A549 (cell line): ENCODE data around the gene NPHP1. TPM values are rescaled to one million over a fixed set of nuclear protein-coding genes. Genes with fewer than 3 reads are reported as not detected.

Source experiments
- ATAC-seq, 2 experiments: fragments of 200-7000 bp in 1 of 2; fragments of >200 bp in 1 of 2; cut with Nextera tagmentation in 1 of 2; cut with Tn5 transposase in 1 of 2; 3 replicates each; pipeline versions ENCODE4 v1.8.0 to v1.9.1; 2018 to 2020; ENCODE audit warnings: mild to moderate bottlenecking in 1 of 2, moderate library complexity in 1 of 2
- CTCF ChIA-PET: fragments of 300-600 bp; sonication (Branson Sonifier 250); formaldehyde crosslinking; extraction: SDS; loops from one replicate; lab custom pipeline; 2021; ENCODE audit warnings: antibody characterized with exemption, inconsistent platforms; lab: Yijun Ruan, JAX
- POLR2A ChIA-PET: fragments of 350-600 bp; formaldehyde crosslinking; extraction: SDS; loops from one replicate; lab custom pipeline; 2021; ENCODE audit warnings: antibody characterized with exemption, inconsistent platforms; lab: Yijun Ruan, JAX
- DNase-seq, 2 experiments: peaks; one replicate each; pipeline versions ENCODE4 v3.0.0 to v3.0.0-alpha.2; 2011 to 2016; ENCODE audit warnings: low read depth in 1 of 2, low spot score in 1 of 2
- FAIRE-seq: peaks from 2 replicates; lab custom pipeline; 2011; peaks lifted over from hg19 to GRCh38; lab: Jason Lieb, UNC
- H3K27ac ChIP-seq, 2 experiments: fragments of >200 bp; sonication (Bioruptor Twin); formaldehyde crosslinking; 3 replicates each; pipeline ENCODE4 v1.5.1; 2016 to 2017
- H3K4me1 ChIP-seq: fragments of >200 bp; sonication (Bioruptor Twin); formaldehyde crosslinking; 3 replicates; pipeline ENCODE4 v1.6.1; 2016
- H3K4me2 ChIP-seq: fragments of >200 bp; sonication (Bioruptor Twin); formaldehyde crosslinking; 3 replicates; pipeline ENCODE4 v1.6.1; 2016
- H3K4me3 ChIP-seq: fragments of >200 bp; sonication (Bioruptor Twin); formaldehyde crosslinking; 3 replicates; pipeline ENCODE4 v1.5.1; 2016
- H3K9me3 ChIP-seq: fragments of >200 bp; sonication (Bioruptor Twin); formaldehyde crosslinking; 3 replicates; pipeline ENCODE4 v1.6.1; 2016
- CEBPB ChIP-seq, 2 experiments: fragments of >200 bp in 1 of 2; sonication (Bioruptor Twin) in 1 of 2; formaldehyde crosslinking in 1 of 2; IDR thresholded peaks; 2 replicates each; pipeline ENCODE4 v1.6.1; 2012 to 2016
- CHD2 ChIP-seq: fragments of 150-350 bp; IDR thresholded peaks from 2 replicates; pipeline ENCODE4 v1.6.1; 2014; ENCODE audit warnings: low read length; ENCODE audit not compliant: partially characterized antibody
- CHD4 ChIP-seq: fragments of 200-600 bp; sonication (generic); IDR thresholded peaks from 2 replicates; pipeline ENCODE4 v1.6.1; 2016; ENCODE audit warnings: antibody characterized with exemption, mild to moderate bottlenecking, borderline replicate concordance
- EHMT2 ChIP-seq: fragments of 200-600 bp; sonication (generic); IDR thresholded peaks from 2 replicates; pipeline ENCODE4 v1.6.1; 2016; ENCODE audit warnings: antibody characterized with exemption, low read depth, mild to moderate bottlenecking, moderate library complexity
- EP300 ChIP-seq, 2 experiments: fragments of >200 bp; sonication (Bioruptor Twin); formaldehyde crosslinking; IDR thresholded peaks; 2 replicates in 1 of 2; 3 replicates in 1 of 2; pipeline ENCODE4 v1.6.1; 2016 to 2017
- FOSL2 ChIP-seq, 2 experiments: fragments of 450-650 bp in 1 of 2; fragments of >200 bp in 1 of 2; sonication (Bioruptor Twin) in 1 of 2; formaldehyde crosslinking; IDR thresholded peaks; 2 replicates each; pipeline versions ENCODE4 v1.5.0 to v1.6.1; 2016 to 2020; ENCODE audit warnings: mild to moderate bottlenecking in 1 of 2, moderate library complexity in 1 of 2
- HEYL ChIP-seq: fragments of 250-450 bp; sonication (Bioruptor Pico); IDR thresholded peaks from 2 replicates; pipeline ENCODE4 v1.8.0; 2021; ENCODE audit warnings: mild to moderate bottlenecking, moderate library complexity
- HOXA7 ChIP-seq: fragments of 250-450 bp; sonication (Bioruptor Pico); IDR thresholded peaks from 2 replicates; pipeline ENCODE4 v1.5.0; 2020; ENCODE audit warnings: mild to moderate bottlenecking, moderate library complexity
- HOXB13 ChIP-seq: fragments of 250-450 bp; sonication (Bioruptor Pico); IDR thresholded peaks from 2 replicates; pipeline ENCODE4 v1.5.0; 2020; ENCODE audit warnings: low read depth, mild to moderate bottlenecking, moderate library complexity
- HOXB5 ChIP-seq: fragments of 250-450 bp; sonication (Bioruptor Pico); IDR thresholded peaks from 2 replicates; pipeline ENCODE4 v1.5.0; 2020; ENCODE audit warnings: mild to moderate bottlenecking, moderate library complexity
- JUN ChIP-seq, 2 experiments: fragments of >200 bp; sonication (Bioruptor Twin); formaldehyde crosslinking; IDR thresholded peaks; 2 replicates in 1 of 2; 3 replicates in 1 of 2; pipeline ENCODE4 v1.6.1; 2016 to 2017
- KDM1A ChIP-seq: fragments of 200-600 bp; sonication (generic); IDR thresholded peaks from 2 replicates; pipeline ENCODE4 v1.6.1; 2016; ENCODE audit warnings: low read depth, mild to moderate bottlenecking
- KDM5A ChIP-seq: fragments of 200-600 bp; sonication (generic); IDR thresholded peaks from 2 replicates; pipeline ENCODE4 v1.6.1; 2016; ENCODE audit warnings: antibody characterized with exemption, mild to moderate bottlenecking
- MAFK ChIP-seq: fragments of 450-650 bp; IDR thresholded peaks from 2 replicates; pipeline ENCODE4 v1.6.1; 2014; ENCODE audit not compliant: partially characterized antibody
- NFE2L2 ChIP-seq: fragments of 150-350 bp; conservative IDR thresholded peaks from 2 replicates; pipeline ENCODE4 v1.6.1; 2014; ENCODE audit warnings: low read length
- NPAS2 ChIP-seq: fragments of 250-450 bp; sonication (Bioruptor Pico); IDR thresholded peaks from 2 replicates; pipeline ENCODE4 v1.8.0; 2022; ENCODE audit warnings: mild to moderate bottlenecking, moderate library complexity, borderline replicate concordance
- NR3C1 ChIP-seq: fragments of >200 bp; sonication (Bioruptor Twin); formaldehyde crosslinking; IDR thresholded peaks from 3 replicates; pipeline ENCODE4 v1.6.1; 2017
- PHF8 ChIP-seq: fragments of 200-600 bp; sonication (generic); IDR thresholded peaks from 2 replicates; pipeline ENCODE4 v1.6.1; 2016; ENCODE audit warnings: low read depth, mild to moderate bottlenecking, antibody characterized with exemption, moderate library complexity, borderline replicate concordance
- POLR2A ChIP-seq: IDR thresholded peaks from 2 replicates; pipeline ENCODE4 v1.6.1; 2012; ENCODE audit warnings: mild to moderate bottlenecking, low read length
- POLR2AphosphoS2 ChIP-seq: conservative IDR thresholded peaks from 2 replicates; pipeline ENCODE4 v1.6.1; 2012; ENCODE audit warnings: low read length, improper control_type of control experiment, inconsistent platforms
- RARB ChIP-seq: fragments of 250-450 bp; sonication (Bioruptor Pico); IDR thresholded peaks from 2 replicates; pipeline ENCODE4 v1.8.0; 2021; ENCODE audit warnings: mild to moderate bottlenecking, moderate library complexity
- RNF2 ChIP-seq: fragments of 200-600 bp; sonication (generic); IDR thresholded peaks from 2 replicates; pipeline ENCODE4 v1.6.1; 2016; ENCODE audit warnings: low read depth, mild to moderate bottlenecking, antibody characterized with exemption, moderate library complexity, borderline replicate concordance
- TFCP2L1 ChIP-seq: fragments of 250-450 bp; sonication (Bioruptor Pico); IDR thresholded peaks from 2 replicates; pipeline ENCODE4 v1.5.0; 2021; ENCODE audit warnings: mild to moderate bottlenecking
- ZC3H11A ChIP-seq: fragments of 450-650 bp; IDR thresholded peaks from 2 replicates; pipeline ENCODE4 v1.6.1; 2014; ENCODE audit warnings: antibody characterized with exemption, mild to moderate bottlenecking
- ZFP36 ChIP-seq: fragments of 450-650 bp; IDR thresholded peaks from 2 replicates; pipeline ENCODE4 v1.6.1; 2014; ENCODE audit warnings: borderline replicate concordance; ENCODE audit not compliant: partially characterized antibody
- ZSCAN20 ChIP-seq: fragments of 250-450 bp; sonication (Bioruptor Pico); IDR thresholded peaks from 2 replicates; pipeline ENCODE4 v1.8.0; 2022; ENCODE audit warnings: mild to moderate bottlenecking, moderate library complexity
- WGBS: methylation state at CpG from one replicate; pipeline ENCODE4 v1.1.6; 2017; ENCODE audit errors: missing lambda C conversion rate; 5-methylcytosine and 5-hydroxymethylcytosine counted together
- polyA plus RNA-seq, 4 experiments: library from polyadenylated mRNA; depleted of rRNA in 3 of 4; stranded (reverse); fragments of >200 nt; fragmentation: RNase III in 1 of 4; extraction: RNeasy Plus Mini Kit Qiagen cat#74134 plus additional on column Dnase treatment in 1 of 4; gene quantifications; 2 replicates in 3 of 4; 3 replicates in 1 of 4; pipeline ENCODE4 v1.2.3, GENCODE V29; 2011 to 2017
- TF ChIP-seq, protein P1 (sequence below): fragments of 250-450 bp; sonication (Bioruptor Pico); IDR thresholded peaks from 2 replicates; pipeline ENCODE4 v1.5.0; 2020; ENCODE audit warnings: low read depth, mild to moderate bottlenecking, moderate library complexity
- TF ChIP-seq, protein P2 (sequence below): fragments of 150-350 bp; IDR thresholded peaks from 2 replicates; pipeline ENCODE4 v1.6.1; 2014; ENCODE audit warnings: low read depth, mild to moderate bottlenecking, low read length
- TF ChIP-seq, protein P3 (sequence below): IDR thresholded peaks from 2 replicates; pipeline ENCODE4 v1.6.1; 2012; ENCODE audit warnings: low read depth, borderline replicate concordance
- TF ChIP-seq, protein P4 (sequence below): fragments of 200-600 bp; sonication (generic); IDR thresholded peaks from 2 replicates; pipeline ENCODE4 v1.6.1; 2016; ENCODE audit warnings: antibody characterized with exemption, mild to moderate bottlenecking, moderate library complexity

NPHP1 gene
- polyA plus RNA-seq, 2 of the 4 experiments (the other 2 are of a cell fraction), result 8.4 to 15.4 TPM

DNA sequence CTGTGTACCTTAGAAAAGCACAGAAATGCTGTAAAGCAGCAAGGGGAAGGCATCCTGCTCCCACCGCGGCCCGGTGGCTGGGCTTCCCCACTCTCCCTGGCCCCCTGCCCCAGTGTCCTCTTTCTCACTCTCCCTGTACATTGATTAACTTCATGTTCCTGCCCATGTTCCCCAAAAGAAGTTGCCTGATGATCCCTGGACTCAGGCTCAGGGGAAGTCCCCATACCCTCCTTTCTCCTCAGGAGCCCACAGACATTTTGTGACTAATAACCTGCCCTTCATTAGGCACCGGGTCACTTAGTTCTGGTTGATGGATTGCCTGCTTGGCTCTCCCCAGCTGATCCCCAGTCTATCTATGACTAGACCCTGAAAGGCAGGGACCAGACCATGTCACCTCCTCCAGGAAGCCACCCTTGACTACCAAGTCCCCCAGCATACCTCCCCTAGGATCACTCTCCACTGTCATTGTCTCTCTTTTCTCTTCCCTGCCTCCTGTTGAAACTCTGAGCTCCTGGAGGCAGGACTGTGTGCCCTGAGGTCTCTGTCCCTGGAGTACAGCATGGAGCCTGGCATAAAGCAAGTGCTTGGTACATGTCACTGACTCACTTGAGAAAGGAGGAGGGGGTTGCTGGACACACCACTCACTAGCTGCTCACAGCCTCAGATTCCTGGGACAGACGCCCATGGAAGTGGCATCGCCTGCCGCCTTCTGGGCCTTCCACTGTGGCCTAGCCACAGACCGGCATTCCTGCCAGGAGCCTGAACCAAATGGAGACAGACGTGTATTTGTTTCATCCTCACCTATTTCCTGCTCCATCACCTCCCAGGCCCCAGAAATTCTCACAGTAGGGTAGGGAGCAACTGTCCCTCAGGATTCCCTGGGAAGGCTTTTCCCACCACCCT, 102.7 kb downstream of the NPHP1 start:
- FAIRE-seq, result no peak
- Histone ChIP-seq H3K9me3 (no peaks in the 10 kb centered on the region), H3K4me2 (peak overlapping the region; percentile 88), H3K4me3 (0 out of 3 replicates have a peak overlapping the region, but pooled peaks have one; percentile 15)
- ChIA-PET CTCF (interaction anchor here (1.0 to 2.2 kb wide), 3 partner anchors 13 to 55 kb away, joined by 3 to 14 read pairs (median 4); partner anchors contain the start of gene MALL), POLR2A (no interaction called here)
- ATAC-seq, result peak; percentile 5 to 16; a peak in 5 of 6 replicates
- DNase-seq, result peak; percentile 29 to 82
- TF ChIP-seq, protein P1, sequence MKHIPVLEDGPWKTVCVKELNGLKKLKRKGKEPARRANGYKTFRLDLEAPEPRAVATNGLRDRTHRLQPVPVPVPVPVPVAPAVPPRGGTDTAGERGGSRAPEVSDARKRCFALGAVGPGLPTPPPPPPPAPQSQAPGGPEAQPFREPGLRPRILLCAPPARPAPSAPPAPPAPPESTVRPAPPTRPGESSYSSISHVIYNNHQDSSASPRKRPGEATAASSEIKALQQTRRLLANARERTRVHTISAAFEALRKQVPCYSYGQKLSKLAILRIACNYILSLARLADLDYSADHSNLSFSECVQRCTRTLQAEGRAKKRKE (CRISPR knock-in tag), result peak; percentile 42; the same call in 1 of the 2 replicates
- TF ChIP-seq FOSL2 (IDR thresholded peaks at IDR 0.05) (no peak), FOSL2 (CRISPR knock-in tag; IDR thresholded peaks at IDR 0.05) (peak; percentile 61), HEYL (CRISPR knock-in tag) (no peak), ZC3H11A (no peak), POLR2AphosphoS2 (no peak), JUN (IDR thresholded peaks at IDR 0.05) (no peak; a peak in 2 of 5 replicates), TFCP2L1 (CRISPR knock-in tag) (no peak), KDM5A (no peak), RARB (CRISPR knock-in tag) (no peak; the same call in 1 of the 2 replicates), EP300 (IDR thresholded peaks at IDR 0.05) (no peak), ZFP36 (peak; percentile 99), NR3C1 (no peak), MAFK (no peak), CEBPB (IDR thresholded peaks at IDR 0.05) (no peak), CHD4 (0 out of 2 replicates have a peak, but pooled peaks have one; percentile 55), HOXB13 (CRISPR knock-in tag) (no peak), KDM1A (peak; percentile 72; the same call in 1 of the 2 replicates), HOXA7 (peak; percentile 50; the same call in 1 of the 2 replicates), HOXB5 (CRISPR knock-in tag) (peak; percentile 78; the same call in 1 of the 2 replicates), RNF2 (no peak), NPAS2 (CRISPR knock-in tag) (no peak), EHMT2 (no peak), PHF8 (no peak), ZSCAN20 (CRISPR knock-in tag) (no peak), POLR2A (no peak), CHD2 (no peak), NFE2L2 (no peak)
- TF ChIP-seq, protein P2, sequence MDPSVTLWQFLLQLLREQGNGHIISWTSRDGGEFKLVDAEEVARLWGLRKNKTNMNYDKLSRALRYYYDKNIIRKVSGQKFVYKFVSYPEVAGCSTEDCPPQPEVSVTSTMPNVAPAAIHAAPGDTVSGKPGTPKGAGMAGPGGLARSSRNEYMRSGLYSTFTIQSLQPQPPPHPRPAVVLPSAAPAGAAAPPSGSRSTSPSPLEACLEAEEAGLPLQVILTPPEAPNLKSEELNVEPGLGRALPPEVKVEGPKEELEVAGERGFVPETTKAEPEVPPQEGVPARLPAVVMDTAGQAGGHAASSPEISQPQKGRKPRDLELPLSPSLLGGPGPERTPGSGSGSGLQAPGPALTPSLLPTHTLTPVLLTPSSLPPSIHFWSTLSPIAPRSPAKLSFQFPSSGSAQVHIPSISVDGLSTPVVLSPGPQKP, result no peak
- TF ChIP-seq, protein P3, sequence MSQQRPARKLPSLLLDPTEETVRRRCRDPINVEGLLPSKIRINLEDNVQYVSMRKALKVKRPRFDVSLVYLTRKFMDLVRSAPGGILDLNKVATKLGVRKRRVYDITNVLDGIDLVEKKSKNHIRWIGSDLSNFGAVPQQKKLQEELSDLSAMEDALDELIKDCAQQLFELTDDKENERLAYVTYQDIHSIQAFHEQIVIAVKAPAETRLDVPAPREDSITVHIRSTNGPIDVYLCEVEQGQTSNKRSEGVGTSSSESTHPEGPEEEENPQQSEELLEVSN, result no peak
- TF ChIP-seq, protein P4, sequence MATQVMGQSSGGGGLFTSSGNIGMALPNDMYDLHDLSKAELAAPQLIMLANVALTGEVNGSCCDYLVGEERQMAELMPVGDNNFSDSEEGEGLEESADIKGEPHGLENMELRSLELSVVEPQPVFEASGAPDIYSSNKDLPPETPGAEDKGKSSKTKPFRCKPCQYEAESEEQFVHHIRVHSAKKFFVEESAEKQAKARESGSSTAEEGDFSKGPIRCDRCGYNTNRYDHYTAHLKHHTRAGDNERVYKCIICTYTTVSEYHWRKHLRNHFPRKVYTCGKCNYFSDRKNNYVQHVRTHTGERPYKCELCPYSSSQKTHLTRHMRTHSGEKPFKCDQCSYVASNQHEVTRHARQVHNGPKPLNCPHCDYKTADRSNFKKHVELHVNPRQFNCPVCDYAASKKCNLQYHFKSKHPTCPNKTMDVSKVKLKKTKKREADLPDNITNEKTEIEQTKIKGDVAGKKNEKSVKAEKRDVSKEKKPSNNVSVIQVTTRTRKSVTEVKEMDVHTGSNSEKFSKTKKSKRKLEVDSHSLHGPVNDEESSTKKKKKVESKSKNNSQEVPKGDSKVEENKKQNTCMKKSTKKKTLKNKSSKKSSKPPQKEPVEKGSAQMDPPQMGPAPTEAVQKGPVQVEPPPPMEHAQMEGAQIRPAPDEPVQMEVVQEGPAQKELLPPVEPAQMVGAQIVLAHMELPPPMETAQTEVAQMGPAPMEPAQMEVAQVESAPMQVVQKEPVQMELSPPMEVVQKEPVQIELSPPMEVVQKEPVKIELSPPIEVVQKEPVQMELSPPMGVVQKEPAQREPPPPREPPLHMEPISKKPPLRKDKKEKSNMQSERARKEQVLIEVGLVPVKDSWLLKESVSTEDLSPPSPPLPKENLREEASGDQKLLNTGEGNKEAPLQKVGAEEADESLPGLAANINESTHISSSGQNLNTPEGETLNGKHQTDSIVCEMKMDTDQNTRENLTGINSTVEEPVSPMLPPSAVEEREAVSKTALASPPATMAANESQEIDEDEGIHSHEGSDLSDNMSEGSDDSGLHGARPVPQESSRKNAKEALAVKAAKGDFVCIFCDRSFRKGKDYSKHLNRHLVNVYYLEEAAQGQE, result no peak
- TF ChIP-seq, all 56 proteins: peak for 7
- Histone ChIP-seq H3K4me1 (peaks cover 80% of the 10 kb centered on the region), H3K27ac (peak overlapping the region; percentile 98 to 100)
- WGBS, result 38% methylated on average over 9 of the region's 9 CpGs
